AG09319 (cell line): ENCODE measurements around the gene ETV3.

Experiments
- DNase-seq: peaks from one replicate; pipeline ENCODE4 v3.0.0-alpha.2; 2010; ENCODE audit warnings: low read depth; ENCODE audit errors: extremely low read depth
- CTCF ChIP-seq: IDR thresholded peaks from 2 replicates; pipeline ENCODE4 v1.5.1; 2011; ENCODE audit warnings: low read depth, mild to moderate bottlenecking, inconsistent platforms, low read length, moderate library complexity

ETV3 gene

GRCh38 chr1:157098519-157098918 is 39.7 kb downstream of the ETV3 start:
- no peak for TF ChIP-seq CTCF
- no peak for DNase-seq

GRCh38 chr1:157097692-157098091 is 40.5 kb downstream of the ETV3 start:
- DNase-seq: no peak
- TF ChIP-seq CTCF: no peak

GRCh38 chr1:157096881-157097280 is 41.3 kb downstream of the ETV3 start:
- no peak for TF ChIP-seq CTCF
- no peak for DNase-seq

GRCh38 chr1:157095551-157095950 is 42.6 kb downstream of the ETV3 start:
- TF ChIP-seq CTCF: no peak
- no peak for DNase-seq

GRCh38 chr1:157095091-157095490 is 43.1 kb downstream of the ETV3 start:
- DNase-seq: no peak

GRCh38 chr1:157092831-157093230 is 45.4 kb downstream of the ETV3 start:
- no peak for DNase-seq

More at GRCh38 chr1:157095091-157095490, 43.1 kb downstream of the ETV3 start:
- TF ChIP-seq CTCF: no peak

GRCh38 chr1:157091668-157092273 is 46.4 kb downstream of the ETV3 start:
- no peak for TF ChIP-seq CTCF
- no peak for DNase-seq

More at GRCh38 chr1:157092831-157093230, 45.4 kb downstream of the ETV3 start:
- TF ChIP-seq CTCF: no peak
